Testis (tissue), 3 donors: Measurements from ENCODE around the gene PIN4. TPM values are rescaled to one million over a fixed set of nuclear protein-coding genes. Genes with fewer than 3 reads are reported as not detected.

Experiments
- DNase-seq: peaks from one replicate; pipeline ENCODE4 v3.0.0-alpha.2; 2019
- H3K27ac ChIP-seq, 2 donors: fragments of 200-600 bp; sonication (generic); one replicate each; pipeline ENCODE4 v1.5.1; 2019
- H3K27me3 ChIP-seq: fragments of 200-600 bp; sonication (generic); one replicate; pipeline ENCODE4 v1.5.1; 2019
- H3K36me3 ChIP-seq: fragments of 200-600 bp; sonication (generic); one replicate; pipeline ENCODE4 v1.5.1; 2017; ENCODE audit warnings: low read depth; ENCODE audit errors: missing control alignments
- H3K4me1 ChIP-seq: fragments of 200-600 bp; sonication (generic); one replicate; pipeline ENCODE4 v1.5.1; 2019
- H3K4me3 ChIP-seq, 2 donors: fragments of 200-600 bp; sonication (generic); one replicate each; pipeline ENCODE4 v1.5.1; 2017 to 2019
- H3K9me3 ChIP-seq: fragments of 200-600 bp; sonication (generic); one replicate; pipeline ENCODE4 v1.5.1; 2017
- POLR2A ChIP-seq: fragments of 450-650 bp; IDR thresholded peaks from one replicate; pipeline ENCODE4 v1.6.1; 2017; ENCODE audit warnings: antibody characterized with exemption, mild to moderate bottlenecking, moderate library complexity
- WGBS, 2 donors: methylation state at CpG; one replicate each; pipeline ENCODE4 v1.1.5; 2018; 5-methylcytosine and 5-hydroxymethylcytosine counted together
- intact Hi-C: fragments of 100-400 bp; cut with DNase I; formaldehyde crosslinking; loops from one replicate; pipeline ENCODE4 v1.15.1; 2023; ENCODE audit warnings: low total_unique reads
- polyA plus RNA-seq: library from polyadenylated mRNA; stranded (reverse); fragments of 350-450 nt; fragmentation: Illumina TruSeq; extraction: RNeasy Lipid Tissue Mini Kit (QIAGEN cat#74804); gene quantifications from one replicate; pipeline ENCODE4 v1.2.3, GENCODE V29; 2014; ENCODE audit warnings: low read depth, low replicate concordance; ENCODE audit not compliant: insufficient read depth
- total RNA-seq, 2 donors: library from RNA; depleted of rRNA; stranded (reverse); fragments of >200 nt; gene quantifications; one replicate each; pipeline ENCODE4 v1.2.3, GENCODE V29; 2016
- TF ChIP-seq, protein P1 (sequence below), 3 experiments: fragments of 450-650 bp in 2 of 3; fragments of 200-600 bp in 1 of 3; sonication (generic) in 1 of 3; IDR thresholded peaks; one replicate each; pipeline ENCODE4 v1.5.1; 2016 to 2019; ENCODE audit warnings: antibody characterized with exemption in 3 of 3, mild to moderate bottlenecking in 2 of 3, moderate library complexity in 1 of 3

Gene PIN4
- total and polyA plus RNA-seq, 3 donors from 2014 or later, result 8.2 to 8.7 (median 8.2) TPM

GRCh38 chrX:72238183-72238582, 56.6 kb downstream of the PIN4 start:
- Histone ChIP-seq H3K9me3 (no peaks in the 10 kb centered on the region), H3K4me1 (no peaks in the 10 kb centered on the region), H3K4me3 (peak overlapping the region in 1 of 2 donors; percentile 34), H3K27me3 (no peaks in the 10 kb centered on the region), H3K27ac (no peak overlapping the region), H3K36me3 (no peaks in the 10 kb centered on the region)
- 7 to 15% methylated on average over 6 of the region's 6 CpGs for WGBS, 2 donors
- DNase-seq, result no peak
- intact Hi-C loops, result no loop called here
- no peak for TF ChIP-seq POLR2A
- TF ChIP-seq, protein P1, sequence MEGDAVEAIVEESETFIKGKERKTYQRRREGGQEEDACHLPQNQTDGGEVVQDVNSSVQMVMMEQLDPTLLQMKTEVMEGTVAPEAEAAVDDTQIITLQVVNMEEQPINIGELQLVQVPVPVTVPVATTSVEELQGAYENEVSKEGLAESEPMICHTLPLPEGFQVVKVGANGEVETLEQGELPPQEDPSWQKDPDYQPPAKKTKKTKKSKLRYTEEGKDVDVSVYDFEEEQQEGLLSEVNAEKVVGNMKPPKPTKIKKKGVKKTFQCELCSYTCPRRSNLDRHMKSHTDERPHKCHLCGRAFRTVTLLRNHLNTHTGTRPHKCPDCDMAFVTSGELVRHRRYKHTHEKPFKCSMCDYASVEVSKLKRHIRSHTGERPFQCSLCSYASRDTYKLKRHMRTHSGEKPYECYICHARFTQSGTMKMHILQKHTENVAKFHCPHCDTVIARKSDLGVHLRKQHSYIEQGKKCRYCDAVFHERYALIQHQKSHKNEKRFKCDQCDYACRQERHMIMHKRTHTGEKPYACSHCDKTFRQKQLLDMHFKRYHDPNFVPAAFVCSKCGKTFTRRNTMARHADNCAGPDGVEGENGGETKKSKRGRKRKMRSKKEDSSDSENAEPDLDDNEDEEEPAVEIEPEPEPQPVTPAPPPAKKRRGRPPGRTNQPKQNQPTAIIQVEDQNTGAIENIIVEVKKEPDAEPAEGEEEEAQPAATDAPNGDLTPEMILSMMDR (IDR thresholded peaks at IDR 0.05), result no peak

DNA sequence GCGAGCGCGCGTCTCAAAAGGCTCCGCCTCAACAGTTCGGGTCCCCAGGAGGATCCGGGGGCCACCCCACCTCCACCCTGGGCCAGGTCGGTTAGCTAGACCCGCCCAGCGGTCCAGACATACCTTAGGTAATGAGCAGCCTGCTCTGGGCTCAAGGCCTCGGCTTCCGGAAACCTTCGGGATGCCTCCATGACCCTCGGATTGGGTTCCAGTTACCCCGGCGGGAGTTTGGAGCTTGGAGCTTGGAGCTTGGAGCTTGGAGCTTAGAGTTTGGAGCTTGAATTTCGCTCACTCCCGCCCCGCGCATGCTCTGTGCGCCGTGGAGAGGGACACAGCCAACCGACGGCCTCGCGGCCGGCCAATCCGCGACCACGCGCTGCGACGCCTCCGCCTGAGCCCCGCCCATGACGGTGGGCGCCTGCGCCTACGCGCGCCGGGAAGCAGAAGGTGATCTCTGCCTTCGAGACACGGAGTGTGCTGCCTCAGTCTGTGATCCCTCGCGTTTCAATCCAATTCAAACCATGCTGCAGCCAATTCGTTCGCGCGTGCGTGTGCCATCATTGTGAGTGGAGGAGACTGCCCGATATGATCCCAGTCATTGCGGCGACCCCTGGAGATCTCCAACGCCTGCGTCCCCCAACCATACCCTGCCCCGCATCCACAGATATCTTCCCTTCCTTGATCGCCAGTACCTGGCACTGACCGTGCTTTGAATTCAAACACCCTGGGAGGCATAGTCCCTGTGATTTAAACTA, 57.3 kb downstream of the PIN4 start, which contains the start of gene ERCC6L:
TSS of gene ERCC6L (minus strand) at position 307 of the 755 bp plus-strand sequence. CDS start at position 191, 116 bp downstream.
- Histone ChIP-seq H3K4me1 (no peaks in the 10 kb centered on the region), H3K27me3 (no peaks in the 10 kb centered on the region), H3K9me3 (no peaks in the 10 kb centered on the region), H3K27ac (no peak within 1 kb of the TSS), H3K36me3 (no peaks in the 10 kb centered on the region), H3K4me3 (peak within 1 kb of the TSS in 1 of 2 donors; percentile 34)
- intact Hi-C loops, result no loop called here
- DNase-seq, result peak; percentile 89
- TF ChIP-seq POLR2A, result no peak
- TF ChIP-seq, protein P1 (IDR thresholded peaks at IDR 0.05), result no peak
- WGBS, 2 donors, result 1% methylated on average over 15 of the region's 59 CpGs; no CpG with 5 or more reads in 1 of the 2 donors

DNA sequence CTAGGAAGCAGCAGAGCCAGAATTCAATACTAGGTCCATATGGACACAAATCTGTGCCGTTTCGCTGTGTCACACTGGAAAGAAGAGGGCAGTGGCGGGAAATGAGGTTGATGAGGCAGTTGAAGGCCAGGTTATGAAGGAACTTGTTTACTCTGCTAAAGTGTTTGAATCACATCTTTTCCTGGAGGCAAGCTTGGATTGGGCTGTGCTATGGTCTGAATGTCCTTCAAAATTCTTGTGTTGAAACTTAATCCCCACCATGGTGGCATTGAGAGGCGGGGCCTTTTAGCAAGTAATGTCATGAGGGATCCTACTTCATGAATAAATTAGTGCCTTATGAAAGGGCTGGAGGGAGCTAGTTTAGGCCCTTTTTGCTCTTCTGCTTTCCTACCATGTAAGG, 59.4 kb downstream of the PIN4 start:
- TF ChIP-seq, protein P1 (IDR thresholded peaks at IDR 0.05), result no peak
- TF ChIP-seq POLR2A, result no peak
- Histone ChIP-seq H3K27me3 (no peaks in the 10 kb centered on the region), H3K4me1 (no peaks in the 10 kb centered on the region), H3K9me3 (no peaks in the 10 kb centered on the region), H3K36me3 (no peaks in the 10 kb centered on the region), H3K27ac (no peak overlapping the region), H3K4me3 (no peak overlapping the region)
- DNase-seq, result no peak
- 83 to 90% methylated on average over 4 of the region's 4 CpGs for WGBS, 2 donors
- intact Hi-C loops, result no loop called here

GRCh38 chrX:72243472-72243871, 61.9 kb downstream of the PIN4 start:
- H3K27ac ChIP-seq, result no peak overlapping the region
- WGBS, 2 donors, result 48 to 49% methylated on average over 3 of the region's 3 CpGs
- no peaks in the 10 kb centered on the region for H3K36me3 ChIP-seq
- TF ChIP-seq POLR2A, result no peak
- TF ChIP-seq, protein P1 (IDR thresholded peaks at IDR 0.05), result no peak
- H3K4me3 ChIP-seq, result no peak overlapping the region
- H3K4me1 ChIP-seq, result no peaks in the 10 kb centered on the region
- no peaks in the 10 kb centered on the region for H3K9me3 ChIP-seq
- intact Hi-C loops, result no loop called here
- no peaks in the 10 kb centered on the region for H3K27me3 ChIP-seq
- no peak for DNase-seq
